Subcutaneous abdominal adipose tissue (tissue), 5 donors: ENCODE data around the gene RAI2.
"Not testable (repeated sequence)": the region's sequence is repeated elsewhere in the genome, so short reads cannot be mapped to it uniquely, and the experiment has no call there.

ENCODE experiments used
- H3K27ac ChIP-seq: one replicate; pipeline ENCODE4 v1.7.0; 2013; ENCODE audit warnings: low read depth, mild to moderate bottlenecking, inconsistent platforms, low read length, moderate library complexity
- H3K27me3 ChIP-seq, 5 donors: one replicate each; pipeline ENCODE4 v1.7.0; 2013; ENCODE audit warnings: low read length in 5 of 5, inconsistent platforms in 1 of 5; ENCODE audit not compliant: control insufficient read depth in 5 of 5, insufficient read depth in 4 of 5
- H3K36me3 ChIP-seq, 5 donors: one replicate each; pipeline ENCODE4 v1.7.0; 2013; ENCODE audit warnings: low read length in 5 of 5; ENCODE audit not compliant: control insufficient read depth in 5 of 5, insufficient read depth in 5 of 5
- H3K4me1 ChIP-seq, 5 donors: one replicate each; pipeline ENCODE4 v1.7.0; 2013; ENCODE audit warnings: low read length in 5 of 5, mild to moderate bottlenecking in 3 of 5, moderate library complexity in 1 of 5; ENCODE audit not compliant: control insufficient read depth in 5 of 5, insufficient read depth in 5 of 5
- H3K4me3 ChIP-seq, 5 donors: one replicate each; pipeline ENCODE4 v1.7.0; 2013; ENCODE audit warnings: low read length in 5 of 5, low read depth in 1 of 5
- H3K9ac ChIP-seq, 5 donors: one replicate each; pipeline ENCODE4 v1.7.0; 2013; ENCODE audit warnings: low read length in 5 of 5, mild to moderate bottlenecking in 4 of 5, moderate library complexity in 3 of 5
- H3K9me3 ChIP-seq, 5 donors: one replicate each; pipeline ENCODE4 v1.7.0; 2013; ENCODE audit warnings: low read length in 5 of 5; ENCODE audit not compliant: control insufficient read depth in 5 of 5
- donor health status: healthy.
- donor health status: healthy.
- donor health status: healthy.
- donor health status: healthy.
- donor health status: healthy.

RAI2 gene

DNA sequence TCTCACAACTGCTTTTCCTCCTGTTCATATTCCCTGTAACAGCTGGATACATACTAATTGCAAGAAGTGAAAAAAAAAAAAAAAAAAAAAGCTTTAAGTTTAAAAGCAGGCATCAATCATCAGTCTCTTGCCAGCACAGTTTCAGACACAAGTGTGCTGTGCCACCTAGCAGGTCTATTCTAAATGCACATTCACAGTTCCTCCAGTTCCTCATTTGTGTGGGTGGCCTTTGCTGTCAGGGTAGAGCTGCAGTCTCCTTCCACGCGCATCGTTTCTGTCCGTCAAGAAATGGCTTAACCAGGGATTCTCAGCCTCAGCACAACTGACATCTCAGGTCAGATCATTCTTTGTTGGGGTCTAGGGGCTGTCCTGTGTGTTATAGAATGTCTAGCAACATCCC lies 62.2 kb downstream of the RAI2 start:
- H3K9ac ChIP-seq = no peak overlapping the region
- no peak overlapping the region for H3K4me3 ChIP-seq
- no peaks in the 10 kb centered on the region for H3K4me1 ChIP-seq
- H3K36me3 ChIP-seq = peaks cover 0 to 10% (median 5%) of the 10 kb centered on the region in 5 donors
- H3K27me3 ChIP-seq = peaks cover 0 to 12% (median 7%) of the 10 kb centered on the region in 5 donors
- H3K9me3 ChIP-seq = no peaks in the 10 kb centered on the region
- no peak overlapping the region for H3K27ac ChIP-seq

GRCh38 chrX:17792826-17793225 lies 68.3 kb downstream of the RAI2 start:
- Histone ChIP-seq H3K9me3 (no peaks in the 10 kb centered on the region), H3K9ac (no peak overlapping the region), H3K36me3 (no peaks in the 10 kb centered on the region), H3K27ac (no peak overlapping the region), H3K27me3 (peaks cover 0 to 18% (median 4%) of the 10 kb centered on the region in 5 donors), H3K4me3 (no peak overlapping the region), H3K4me1 (peaks cover 0 to 5% (median 0%) of the 10 kb centered on the region in 5 donors)

- Histone ChIP-seq H3K9ac (no peak overlapping the region), H3K27me3 (peaks cover 3 to 19% (median 9%) of the 10 kb centered on the region in 5 donors), H3K4me3 (no peak overlapping the region), H3K9me3 (no peaks in the 10 kb centered on the region), H3K27ac (no peak overlapping the region), H3K36me3 (no peaks in the 10 kb centered on the region), H3K4me1 (peaks cover 0 to 5% (median 0%) of the 10 kb centered on the region in 5 donors)
Measured at GRCh38 chrX:17788956-17789562, 72.0 kb downstream of the RAI2 start.

GRCh38 chrX:17788439-17788838 lies 72.7 kb downstream of the RAI2 start:
- Histone ChIP-seq H3K4me3 (no peak overlapping the region), H3K4me1 (peaks cover 0 to 5% (median 0%) of the 10 kb centered on the region in 5 donors), H3K36me3 (no peaks in the 10 kb centered on the region), H3K9me3 (no peaks in the 10 kb centered on the region), H3K27ac (no peak overlapping the region), H3K27me3 (peaks cover 3 to 19% (median 9%) of the 10 kb centered on the region in 5 donors), H3K9ac (no peak overlapping the region)

DNA sequence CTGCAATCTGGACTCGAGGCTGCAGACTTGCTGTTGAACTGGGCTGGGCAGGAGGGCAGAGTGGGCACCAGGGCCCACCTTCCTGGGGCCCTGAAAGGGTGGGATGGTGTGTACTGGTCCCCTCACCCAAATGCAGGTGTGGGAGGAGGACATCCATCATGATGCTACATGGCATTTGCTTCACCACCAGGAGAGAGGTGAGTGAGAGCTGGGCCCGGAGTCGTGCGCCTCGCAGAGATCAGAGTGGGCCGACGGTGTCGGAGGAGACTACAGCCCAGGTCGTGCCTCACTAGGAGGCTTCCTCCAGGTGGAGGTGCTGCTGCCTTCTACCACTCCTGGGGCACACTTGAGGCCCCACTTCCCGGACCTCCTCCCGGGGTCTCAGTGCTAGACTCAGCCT lies 73.5 kb downstream of the RAI2 start:
- Histone ChIP-seq H3K27ac (no peak overlapping the region), H3K4me3 (no peak overlapping the region), H3K9ac (no peak overlapping the region), H3K9me3 (no peaks in the 10 kb centered on the region), H3K27me3 (peaks cover 3 to 19% (median 9%) of the 10 kb centered on the region in 5 donors), H3K36me3 (no peaks in the 10 kb centered on the region), H3K4me1 (peaks cover 0 to 5% (median 0%) of the 10 kb centered on the region in 5 donors)

DNA sequence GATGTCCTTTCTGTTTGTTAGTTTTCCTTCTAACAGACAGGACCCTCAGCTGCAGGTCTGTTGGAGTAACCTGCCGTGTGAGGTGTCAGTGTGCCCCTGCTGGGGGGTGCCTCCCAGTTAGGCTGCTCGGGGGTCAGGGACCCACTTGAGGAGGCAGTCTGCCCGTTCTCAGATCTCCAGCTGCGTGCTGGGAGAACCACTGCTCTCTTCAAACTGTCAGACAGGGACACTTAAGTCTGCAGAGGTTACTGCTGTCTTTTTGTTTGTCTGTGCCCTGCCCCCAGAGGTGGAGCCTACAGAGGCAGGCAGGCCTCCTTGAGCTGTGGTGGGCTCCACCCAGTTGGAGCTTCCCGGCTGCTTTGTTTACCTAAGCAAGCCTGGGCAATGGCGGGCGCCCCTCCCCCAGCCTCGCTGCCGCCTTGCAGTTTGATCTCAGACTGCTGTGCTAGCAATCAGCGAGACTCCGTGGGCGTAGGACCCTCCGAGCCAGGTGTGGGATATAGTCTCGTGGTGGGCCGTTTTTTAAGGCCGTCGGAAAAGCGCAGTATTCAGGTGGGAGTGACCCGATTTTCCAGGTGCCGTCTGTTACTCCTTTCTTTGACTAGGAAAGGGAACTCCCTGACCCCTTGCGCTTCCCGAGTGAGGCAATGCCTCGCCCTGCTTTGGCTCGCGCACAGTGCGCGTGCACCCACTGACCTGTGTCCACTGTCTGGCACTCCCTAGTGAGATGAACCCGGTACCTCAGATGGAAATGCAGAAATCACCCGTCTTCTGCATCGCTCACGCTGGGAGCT lies 74.3 kb downstream of the RAI2 start:
- not testable (repeated sequence) for H3K9ac ChIP-seq, H3K36me3 ChIP-seq, H3K9me3 ChIP-seq, H3K4me3 ChIP-seq, H3K4me1 ChIP-seq, H3K27ac ChIP-seq
- H3K27me3 ChIP-seq = peaks cover 3 to 19% (median 9%) of the 10 kb centered on the region in 5 donors

- H3K9me3 ChIP-seq = peaks cover 0 to 17% (median 14%) of the 10 kb centered on the region in 5 donors
- no peak overlapping the region for H3K27ac ChIP-seq
- H3K36me3 ChIP-seq = no peaks in the 10 kb centered on the region
- no peak overlapping the region for H3K4me3 ChIP-seq
- no peaks in the 10 kb centered on the region for H3K4me1 ChIP-seq
- peaks cover 0 to 2% (median 0%) of the 10 kb centered on the region in 5 donors for H3K27me3 ChIP-seq
- no peak overlapping the region for H3K9ac ChIP-seq
Measured at GRCh38 chrX:17779434-17779833, 81.7 kb downstream of the RAI2 start.

- Histone ChIP-seq H3K27ac (no peak overlapping the region), H3K4me3 (no peak overlapping the region), H3K4me1 (no peaks in the 10 kb centered on the region), H3K9ac (no peak overlapping the region), H3K9me3 (peaks cover 0 to 17% (median 14%) of the 10 kb centered on the region in 5 donors), H3K36me3 (no peaks in the 10 kb centered on the region), H3K27me3 (peaks cover 0 to 3% (median under 1%) of the 10 kb centered on the region in 5 donors)
Measured at GRCh38 chrX:17778997-17779396, 82.1 kb downstream of the RAI2 start.

DNA sequence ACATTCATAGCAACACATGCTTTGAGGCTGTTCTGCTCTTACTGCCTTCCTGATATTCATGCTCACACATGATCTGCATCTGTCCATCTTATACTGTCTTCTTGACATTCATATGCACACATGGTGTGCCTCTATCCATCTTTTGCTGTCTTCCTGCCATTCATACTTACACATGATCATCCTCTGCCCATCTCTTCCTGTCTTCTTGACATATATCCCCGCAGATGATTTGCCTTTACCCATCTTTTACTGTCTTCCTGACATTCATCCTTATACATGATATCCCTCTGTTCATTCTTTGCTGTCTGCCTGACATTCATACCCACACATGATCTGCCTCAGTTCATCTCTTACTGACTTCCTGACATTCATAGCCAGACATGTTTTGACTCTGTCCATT lies 87.0 kb downstream of the RAI2 start:
- Histone ChIP-seq H3K4me1 (no peaks in the 10 kb centered on the region), H3K4me3 (no peak overlapping the region), H3K27me3 (peaks cover 5 to 31% (median 18%) of the 10 kb centered on the region in 5 donors), H3K9me3 (peaks cover 0 to 7% (median 4%) of the 10 kb centered on the region in 5 donors), H3K27ac (no peak overlapping the region), H3K9ac (no peak overlapping the region), H3K36me3 (no peaks in the 10 kb centered on the region)

- H3K27me3 ChIP-seq = peaks cover 5 to 31% (median 18%) of the 10 kb centered on the region in 5 donors
- peaks cover 0 to 5% (median 4%) of the 10 kb centered on the region in 5 donors for H3K9me3 ChIP-seq
- H3K27ac ChIP-seq = no peak overlapping the region
- no peaks in the 10 kb centered on the region for H3K4me1 ChIP-seq
- no peak overlapping the region for H3K9ac ChIP-seq
- no peak overlapping the region for H3K4me3 ChIP-seq
- H3K36me3 ChIP-seq = no peaks in the 10 kb centered on the region
Measured at GRCh38 chrX:17773221-17773876, 87.7 kb downstream of the RAI2 start.
